ENCODE data around the gene MYBPC2. TPM values are rescaled to one million over a fixed set of nuclear protein-coding genes. Genes with fewer than 3 reads are reported as not detected.

MYBPC2 gene
- total RNA-seq (not detected), polyA plus RNA-seq (under 1 TPM in 1 of 3 donors, not detected in 2; 0.95 TPM)

- 3% methylated on average over 40 of the region's 40 CpGs for WGBS, 2 donors
- intact Hi-C loops (cut with DNase I): loop anchor here (5.0 kb wide), 1 partner anchor 50 kb away; the partner anchor contains the start of gene POLD1
- peaks cover 0 to 26% (median 18%) of the 10 kb centered on the region in 4 donors for H3K4me1 ChIP-seq
- H3K9me3 ChIP-seq: no peaks in the 10 kb centered on the region
- peak within 1 kb of the TSS in 3 of 4 donors; percentile 34 to 66 (median 47) for H3K27ac ChIP-seq
- DNase-seq: no peak
- H3K27me3 ChIP-seq: peaks cover 12 to 61% (median 60%) of the 10 kb centered on the region in 3 donors
- peak within 1 kb of the TSS; percentile 31 to 63 (median 55) for H3K4me3 ChIP-seq
- TF ChIP-seq POLR2AphosphoS5 (IDR thresholded peaks at IDR 0.05) (no peak), EP300 (IDR thresholded peaks at IDR 0.05) (no peak), CTCF (IDR thresholded peaks at IDR 0.05) (no peak), POLR2A (IDR thresholded peaks at IDR 0.05) (no peak)
- H3K36me3 ChIP-seq: no peaks in the 10 kb centered on the region
Measured at GRCh38 chr19:50432221-50433028, at the start of gene MYBPC2. TSS of gene MYBPC2 (plus strand) at chr19:50432892. CDS start at chr19:50432954, 62 bp downstream.

GRCh38 chr19:50383001-50383851 lies 49.5 kb upstream of the MYBPC2 start:
- no peaks in the 10 kb centered on the region for H3K27me3 ChIP-seq
- peaks cover 24 to 52% (median 45%) of the 10 kb centered on the region in 4 donors for H3K36me3 ChIP-seq
- H3K4me1 ChIP-seq: peaks cover 0 to 21% (median 16%) of the 10 kb centered on the region in 4 donors
- 49 to 58% methylated on average over 21 of the region's 21 CpGs for WGBS, 2 donors
- H3K27ac ChIP-seq: peak overlapping the region; percentile 84 to 92 (median 88)
- no peaks in the 10 kb centered on the region for H3K9me3 ChIP-seq
- H3K4me3 ChIP-seq: peak overlapping the region; percentile 58 to 77 (median 73)
- no peak for DNase-seq
- TF ChIP-seq POLR2AphosphoS5 (IDR thresholded peaks at IDR 0.05) (no peak), EP300 (IDR thresholded peaks at IDR 0.05) (no peak), CTCF (IDR thresholded peaks at IDR 0.05) (no peak), POLR2A (IDR thresholded peaks at IDR 0.05) (no peak)
- intact Hi-C loops (cut with DNase I): loop anchor here (5.0 to 10.0 kb wide), 2 partner anchors 49 to 1322 kb away; partner anchors contain the start of gene MYBPC2

GRCh38 chr19:50383852-50384684 lies 48.6 kb upstream of the MYBPC2 start, which contains the start of gene POLD1:
TSS of gene POLD1 (plus strand) at chr19:50384347. CDS start at chr19:50398852, 14,505 bp downstream.
- intact Hi-C loops (cut with DNase I): loop anchor here (5.0 to 10.0 kb wide), 2 partner anchors 48 to 1321 kb away; partner anchors contain the start of gene MYBPC2
- peak; percentile 98 for DNase-seq
- no peaks in the 10 kb centered on the region for H3K27me3 ChIP-seq
- peak within 1 kb of the TSS; percentile 84 to 92 (median 88) for H3K27ac ChIP-seq
- peaks cover 18 to 44% (median 37%) of the 10 kb centered on the region in 4 donors for H3K36me3 ChIP-seq
- H3K4me1 ChIP-seq: peaks cover 0 to 21% (median 16%) of the 10 kb centered on the region in 4 donors
- TF ChIP-seq POLR2AphosphoS5 (IDR thresholded peaks at IDR 0.05) (peak; percentile 55 to 88 (median 72)), POLR2A (IDR thresholded peaks at IDR 0.05) (no peak)
- H3K9me3 ChIP-seq: no peaks in the 10 kb centered on the region
- peak within 1 kb of the TSS; percentile 58 to 77 (median 73) for H3K4me3 ChIP-seq
- 1% methylated on average over 78 of the region's 78 CpGs for WGBS, 2 donors

GRCh38 chr19:50384685-50385535 lies 47.8 kb upstream of the MYBPC2 start:
- Histone ChIP-seq H3K27ac (peak overlapping the region; percentile 84 to 92 (median 88)), H3K4me3 (peak overlapping the region; percentile 58 to 77 (median 73)), H3K27me3 (no peaks in the 10 kb centered on the region), H3K4me1 (peaks cover 0 to 21% (median 16%) of the 10 kb centered on the region in 4 donors), H3K9me3 (no peaks in the 10 kb centered on the region), H3K36me3 (peaks cover 14 to 35% (median 29%) of the 10 kb centered on the region in 4 donors)
- WGBS, 2 donors: 16 to 21% methylated on average over 26 of the region's 26 CpGs
- intact Hi-C loops (cut with DNase I): loop anchor here (5.0 to 10.0 kb wide), 2 partner anchors 47 to 1320 kb away; partner anchors contain the start of gene MYBPC2
- DNase-seq: no peak
- TF ChIP-seq EP300 (IDR thresholded peaks at IDR 0.05) (no peak), POLR2AphosphoS5 (IDR thresholded peaks at IDR 0.05) (peak in 1 of 4 donors; percentile 3), POLR2A (IDR thresholded peaks at IDR 0.05) (no peak), CTCF (IDR thresholded peaks at IDR 0.05) (no peak)

All from sigmoid colon (tissue), 7 donors.